GM19193 (cell line): ENCODE data around the gene ALX1.

Source experiments
- POLR2A ChIP-seq: IDR thresholded peaks from 4 replicates; pipeline ENCODE4 v1.6.1; 2011; ENCODE audit not compliant: insufficient read depth, insufficient read length; ENCODE audit errors: extremely low read depth

Gene ALX1

GRCh38 chr12:85280165-85280983 is at the start of gene ALX1:
Gene ALX1, plus strand, starts transcription at chr12:85280220. Its CDS starts 42 bp downstream, at chr12:85280262.
- TF ChIP-seq POLR2A, result no peak

- no peak for TF ChIP-seq POLR2A
Observed at GRCh38 chr12:85237327-85237726, 42.7 kb upstream of the ALX1 start.

- TF ChIP-seq POLR2A, result no peak
Observed at GRCh38 chr12:85244561-85244960, 35.5 kb upstream of the ALX1 start.

GRCh38 chr12:85253853-85254252 is 26.2 kb upstream of the ALX1 start:
- no peak for TF ChIP-seq POLR2A

GRCh38 chr12:85257671-85258070 is 22.3 kb upstream of the ALX1 start:
- TF ChIP-seq POLR2A, result no peak

- no peak for TF ChIP-seq POLR2A
Observed at GRCh38 chr12:85260447-85260846, 19.6 kb upstream of the ALX1 start.

- TF ChIP-seq POLR2A, result no peak
Observed at GRCh38 chr12:85260896-85261295, 19.1 kb upstream of the ALX1 start.

GRCh38 chr12:85266356-85266755 is 13.7 kb upstream of the ALX1 start:
- no peak for TF ChIP-seq POLR2A

- no peak for TF ChIP-seq POLR2A
Observed at GRCh38 chr12:85273381-85274314, 6.4 kb upstream of the ALX1 start.

- TF ChIP-seq POLR2A, result no peak
Observed at GRCh38 chr12:85274315-85274651, 5.7 kb upstream of the ALX1 start.

GRCh38 chr12:85275374-85275773 is 4.6 kb upstream of the ALX1 start:
- TF ChIP-seq POLR2A, result no peak

- TF ChIP-seq POLR2A, result no peak
Observed at GRCh38 chr12:85277191-85277590, 2.8 kb upstream of the ALX1 start.

- TF ChIP-seq POLR2A, result no peak
Observed at GRCh38 chr12:85277900-85278597, 2.0 kb upstream of the ALX1 start.

- no peak for TF ChIP-seq POLR2A
Observed at GRCh38 chr12:85278598-85279448, 1.2 kb upstream of the ALX1 start.
